Tibial artery (tissue), 4 donors: Measurements from ENCODE around the gene AGPAT2.

Experiments used
- DNase-seq, 2 donors: peaks; one replicate each; pipeline ENCODE4 v3.0.0-alpha.2; 2019
- H3K27ac ChIP-seq, 2 donors: fragments of 200-600 bp; sonication (generic) in 1 of 2; 1 replicate in 1 of 2; 2 replicates in 1 of 2; pipeline ENCODE4 v1.5.1; 2018 to 2019; ENCODE audit warnings: mild to moderate bottlenecking in 1 of 2
- H3K27me3 ChIP-seq, 2 donors: fragments of 200-600 bp; sonication (generic) in 1 of 2; one replicate each; pipeline versions ENCODE4 v1.5.1 to v1.6.0; 2016 to 2019
- H3K36me3 ChIP-seq, 3 donors: fragments of 200-600 bp; sonication (generic) in 2 of 3; one replicate each; pipeline ENCODE4 v1.5.1; 2016 to 2019; ENCODE audit warnings: mild to moderate bottlenecking in 2 of 3
- H3K4me1 ChIP-seq, 4 donors: fragments of 200-600 bp; sonication (generic) in 2 of 4; 1 replicate in 3 of 4; 2 replicates in 1 of 4; pipeline ENCODE4 v1.5.1; 2016 to 2019
- H3K4me3 ChIP-seq, 2 donors: fragments of 200-600 bp; sonication (generic) in 1 of 2; 1 replicate in 1 of 2; 2 replicates in 1 of 2; pipeline ENCODE4 v1.5.1; 2018 to 2019; ENCODE audit warnings: mild to moderate bottlenecking in 2 of 2
- H3K9me3 ChIP-seq, 3 donors: fragments of 200-600 bp; sonication (generic) in 1 of 3; one replicate each; pipeline ENCODE4 v1.5.1; 2016 to 2019
- intact Hi-C: fragments of 100-400 bp; cut with DNase I; formaldehyde crosslinking; loops from one replicate; pipeline ENCODE4 v1.15.0; 2023; ENCODE audit warnings: low total_unique reads
- TF ChIP-seq, protein P1 (sequence below), 2 experiments: fragments of 200-600 bp in 1 of 2; fragments of 450-650 bp in 1 of 2; IDR thresholded peaks; one replicate each; pipeline ENCODE4 v1.5.1; 2017 to 2019; ENCODE audit warnings: antibody characterized with exemption in 2 of 2, mild to moderate bottlenecking in 1 of 2, moderate library complexity in 1 of 2

Gene AGPAT2

GRCh38 chr9:136628268-136628667 is 59.0 kb downstream of the AGPAT2 start:
- intact Hi-C loops, result loop anchor here (10.0 kb wide), 1 partner anchor 53 kb away; no protein-coding TSS in a partner anchor
- DNase-seq, result no peak
- TF ChIP-seq, protein P1, sequence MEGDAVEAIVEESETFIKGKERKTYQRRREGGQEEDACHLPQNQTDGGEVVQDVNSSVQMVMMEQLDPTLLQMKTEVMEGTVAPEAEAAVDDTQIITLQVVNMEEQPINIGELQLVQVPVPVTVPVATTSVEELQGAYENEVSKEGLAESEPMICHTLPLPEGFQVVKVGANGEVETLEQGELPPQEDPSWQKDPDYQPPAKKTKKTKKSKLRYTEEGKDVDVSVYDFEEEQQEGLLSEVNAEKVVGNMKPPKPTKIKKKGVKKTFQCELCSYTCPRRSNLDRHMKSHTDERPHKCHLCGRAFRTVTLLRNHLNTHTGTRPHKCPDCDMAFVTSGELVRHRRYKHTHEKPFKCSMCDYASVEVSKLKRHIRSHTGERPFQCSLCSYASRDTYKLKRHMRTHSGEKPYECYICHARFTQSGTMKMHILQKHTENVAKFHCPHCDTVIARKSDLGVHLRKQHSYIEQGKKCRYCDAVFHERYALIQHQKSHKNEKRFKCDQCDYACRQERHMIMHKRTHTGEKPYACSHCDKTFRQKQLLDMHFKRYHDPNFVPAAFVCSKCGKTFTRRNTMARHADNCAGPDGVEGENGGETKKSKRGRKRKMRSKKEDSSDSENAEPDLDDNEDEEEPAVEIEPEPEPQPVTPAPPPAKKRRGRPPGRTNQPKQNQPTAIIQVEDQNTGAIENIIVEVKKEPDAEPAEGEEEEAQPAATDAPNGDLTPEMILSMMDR (IDR thresholded peaks at IDR 0.05), result no peak
- H3K27me3 ChIP-seq, result peaks cover 0 to 12% of the 10 kb centered on the region in 2 donors
- H3K36me3 ChIP-seq, result no peaks in the 10 kb centered on the region
- no peaks in the 10 kb centered on the region for H3K9me3 ChIP-seq
- peaks cover 5 to 53% (median 43%) of the 10 kb centered on the region in 4 donors for H3K4me1 ChIP-seq
- no peak overlapping the region for H3K4me3 ChIP-seq
- no peak overlapping the region for H3K27ac ChIP-seq

DNA sequence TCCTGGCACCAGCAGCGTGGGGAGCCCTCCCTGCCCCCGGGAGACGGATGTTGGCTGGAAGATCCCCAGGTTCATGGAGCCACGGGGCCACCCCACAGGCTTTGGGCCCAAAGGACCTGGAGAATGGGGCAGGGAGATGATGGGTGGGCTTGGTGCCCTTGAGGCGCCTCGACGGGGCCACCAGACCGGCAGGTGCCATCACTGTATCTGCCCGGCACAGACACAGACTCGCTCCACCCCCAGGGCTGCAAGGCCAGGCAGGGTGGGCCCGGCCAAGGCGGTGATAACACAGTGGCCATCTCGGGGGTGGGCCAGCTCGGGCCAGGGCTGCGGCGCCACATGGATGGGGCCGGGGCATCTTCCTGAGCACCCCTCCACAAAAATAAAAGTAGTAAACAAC is 59.6 kb downstream of the AGPAT2 start:
- peaks cover 5 to 53% (median 43%) of the 10 kb centered on the region in 4 donors for H3K4me1 ChIP-seq
- DNase-seq, result no peak
- intact Hi-C loops, result loop anchor here (10.0 kb wide), 1 partner anchor 53 kb away; no protein-coding TSS in a partner anchor
- no peak overlapping the region for H3K4me3 ChIP-seq
- H3K36me3 ChIP-seq, result no peaks in the 10 kb centered on the region
- TF ChIP-seq, protein P1 (IDR thresholded peaks at IDR 0.05), result no peak
- H3K27me3 ChIP-seq, result peaks cover 0 to 10% of the 10 kb centered on the region in 2 donors
- H3K27ac ChIP-seq, result no peak overlapping the region
- no peaks in the 10 kb centered on the region for H3K9me3 ChIP-seq

GRCh38 chr9:136626740-136627642 is 60.3 kb downstream of the AGPAT2 start:
- no peaks in the 10 kb centered on the region for H3K36me3 ChIP-seq
- peaks cover 0 to 4% of the 10 kb centered on the region in 2 donors for H3K27me3 ChIP-seq
- peak overlapping the region; percentile 42 to 77 for H3K27ac ChIP-seq
- no peaks in the 10 kb centered on the region for H3K9me3 ChIP-seq
- H3K4me3 ChIP-seq, result no peak overlapping the region
- intact Hi-C loops, result loop anchor here (10.0 kb wide), 1 partner anchor 52 kb away; no protein-coding TSS in a partner anchor
- no peak for DNase-seq
- peaks cover 5 to 53% (median 43%) of the 10 kb centered on the region in 4 donors for H3K4me1 ChIP-seq
- TF ChIP-seq, protein P1 (IDR thresholded peaks at IDR 0.05), result no peak

DNA sequence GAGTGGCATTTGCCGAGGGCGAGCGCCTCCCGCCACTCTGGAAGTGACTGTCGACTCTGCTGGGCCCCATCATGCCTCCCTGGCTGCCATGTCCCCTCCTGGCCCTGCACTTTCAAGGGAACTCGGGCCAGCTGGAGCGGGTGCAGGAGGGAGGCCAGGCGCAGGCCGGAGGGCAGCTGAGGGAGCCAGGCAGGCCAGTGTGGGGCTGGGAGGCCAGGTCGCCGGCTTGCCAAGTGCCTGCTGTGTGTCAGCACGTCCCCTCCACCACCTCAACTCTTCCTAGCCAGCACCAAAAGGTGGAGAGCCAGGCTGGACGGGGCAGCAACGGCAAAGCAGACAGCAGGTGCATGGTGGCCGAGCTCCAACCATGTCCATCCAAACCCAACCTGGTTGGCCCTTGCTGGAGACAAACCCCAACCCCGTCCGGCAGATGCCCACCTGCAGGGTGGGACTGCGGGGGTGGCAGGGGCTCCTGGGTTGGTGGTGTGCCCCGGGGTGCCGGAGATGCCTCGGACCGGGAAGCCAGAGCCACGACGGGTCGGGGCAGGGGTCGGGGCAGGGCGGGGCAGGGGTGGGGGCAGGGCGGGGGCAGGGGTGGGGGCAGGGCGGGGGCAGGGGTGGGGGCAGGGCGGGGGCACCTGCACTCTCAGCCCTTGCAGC is 61.1 kb downstream of the AGPAT2 start:
- H3K27ac ChIP-seq, result peak overlapping the region; percentile 42 to 77
- no peak overlapping the region for H3K4me3 ChIP-seq
- peaks cover 5 to 53% (median 43%) of the 10 kb centered on the region in 4 donors for H3K4me1 ChIP-seq
- DNase-seq, result peak in 1 of 2 donors; percentile 88
- no peaks in the 10 kb centered on the region for H3K36me3 ChIP-seq
- no peaks in the 10 kb centered on the region for H3K27me3 ChIP-seq
- intact Hi-C loops, result loop anchor here (10.0 kb wide), 1 partner anchor 51 kb away; no protein-coding TSS in a partner anchor
- TF ChIP-seq, protein P1 (IDR thresholded peaks at IDR 0.05), result no peak
- no peaks in the 10 kb centered on the region for H3K9me3 ChIP-seq

DNA sequence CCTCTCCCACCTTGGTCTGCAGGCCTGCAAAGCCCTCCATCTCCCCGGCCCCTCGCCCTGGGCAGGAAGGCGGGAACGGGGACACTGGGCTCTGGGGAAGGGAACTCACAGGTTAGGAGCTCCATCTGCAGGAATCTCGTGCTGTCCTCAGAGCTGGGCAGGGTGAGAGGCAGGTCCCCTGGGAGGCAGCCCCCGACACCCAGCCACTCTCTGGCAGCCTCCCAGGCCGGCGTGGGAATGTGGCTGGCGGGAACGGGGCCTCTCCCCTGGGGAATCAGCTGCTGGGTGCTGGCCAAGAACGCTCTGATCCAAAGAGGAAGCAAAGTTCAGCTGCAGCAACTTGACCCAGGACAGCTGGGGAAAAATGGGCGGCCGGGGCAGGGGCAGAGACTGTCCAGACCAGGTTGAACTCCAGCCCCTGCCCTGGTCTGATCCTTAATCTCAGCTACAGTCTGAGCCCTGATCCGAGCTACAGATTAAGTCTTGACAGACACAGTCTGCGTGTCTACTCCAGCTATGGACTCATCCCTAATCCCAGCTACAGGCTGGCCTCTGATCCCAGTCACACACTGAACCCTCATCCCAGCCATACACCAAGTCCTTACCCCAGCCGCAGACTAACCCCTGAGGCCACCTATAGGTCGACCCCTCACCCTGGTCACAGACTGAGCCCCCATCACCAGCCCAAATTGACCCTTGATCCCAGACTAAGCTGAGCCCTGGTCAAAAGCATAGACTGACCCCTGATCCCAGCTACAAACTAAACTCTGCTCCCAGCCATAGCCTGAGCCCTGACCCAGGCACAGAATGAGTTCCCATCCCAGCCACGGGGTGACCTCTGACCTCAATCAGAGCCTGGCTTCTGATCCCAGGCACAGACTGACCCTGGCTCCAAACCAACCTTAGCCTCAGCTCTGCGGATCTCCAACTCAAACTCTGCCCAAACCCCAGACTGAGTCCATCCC is 61.9 kb downstream of the AGPAT2 start:
- peaks cover 5 to 51% (median 41%) of the 10 kb centered on the region in 4 donors for H3K4me1 ChIP-seq
- peak overlapping the region; percentile 42 to 77 for H3K27ac ChIP-seq
- intact Hi-C loops, result loop anchor here (10.0 kb wide), 1 partner anchor 51 kb away; no protein-coding TSS in a partner anchor

More for the DNA sequence above, 61.9 kb downstream of the AGPAT2 start:
- H3K36me3 ChIP-seq, result no peaks in the 10 kb centered on the region
- TF ChIP-seq, protein P1 (IDR thresholded peaks at IDR 0.05), result peak; percentile 42 to 49
- H3K9me3 ChIP-seq, result no peaks in the 10 kb centered on the region
- no peak overlapping the region for H3K4me3 ChIP-seq
- no peaks in the 10 kb centered on the region for H3K27me3 ChIP-seq
- DNase-seq, result peak; percentile 81 to 94
